ENCODE results near the gene GTF2A1.

GTF2A1 gene

GRCh38 chr14:81219759-81220579 lies 790 bp downstream of the GTF2A1 start:
- Histone ChIP-seq H3K27me3 (ENCODE audit: insufficient read depth, insufficient read length) (no peaks in the 10 kb centered on the region), H3K9ac (ENCODE audit: insufficient read length, low read depth) (peak overlapping the region; percentile 87), H3K9me3 (ENCODE audit: insufficient read depth, low read length) (no peaks in the 10 kb centered on the region), H3K4me1 (ENCODE audit: insufficient read depth, insufficient read length) (no peaks in the 10 kb centered on the region), H3K4me3 (ENCODE audit: insufficient read length, low read depth) (peak overlapping the region; percentile 64), H3K36me3 (ENCODE audit: insufficient read depth, insufficient read length, low read length) (peaks cover 17% of the 10 kb centered on the region)
- DNase-seq (ENCODE audit: low read depth, low spot score): no peak
- TF ChIP-seq YY1 (IDR thresholded peaks at IDR 0.05; ENCODE audit: insufficient read depth, insufficient read length): no peak
- TF ChIP-seq SUZ12 (IDR thresholded peaks at IDR 0.05; ENCODE audit: extremely low read depth, insufficient read depth, insufficient read length): no peak
- TF ChIP-seq ZNF274 (IDR thresholded peaks at IDR 0.05; ENCODE audit: low read depth, low read length): no peak

DNA sequence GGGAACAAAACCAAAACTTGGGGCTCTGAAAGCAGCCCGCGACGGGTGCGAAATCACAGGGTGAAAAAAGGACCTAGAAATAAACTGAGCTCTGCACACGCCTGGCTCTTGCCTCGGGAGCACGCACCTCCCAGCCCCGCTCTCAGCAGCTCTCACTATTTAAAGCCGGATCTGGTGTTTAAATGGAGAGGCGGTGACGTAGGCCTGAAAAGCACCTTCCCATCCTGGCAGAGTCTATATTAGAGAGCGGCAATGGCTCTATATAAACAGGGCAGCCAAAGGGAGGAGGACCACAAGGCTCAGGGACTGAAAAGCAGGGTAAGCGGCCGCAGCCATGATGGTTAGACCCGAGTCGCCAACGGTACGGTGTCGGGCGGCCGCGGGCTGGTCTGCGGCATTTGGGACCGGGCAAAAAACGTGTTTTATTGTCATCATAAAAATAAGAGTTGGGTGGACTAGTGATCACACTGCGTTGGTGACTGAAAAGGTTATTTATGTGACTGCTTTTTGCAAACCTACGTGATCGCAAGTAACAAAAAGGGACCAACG lies 1.5 kb downstream of the GTF2A1 start:
- no peaks in the 10 kb centered on the region for H3K27me3 ChIP-seq (ENCODE audit: insufficient read depth, insufficient read length)
- no peaks in the 10 kb centered on the region for H3K9me3 ChIP-seq (ENCODE audit: insufficient read depth, low read length)
- no peaks in the 10 kb centered on the region for H3K4me1 ChIP-seq (ENCODE audit: insufficient read depth, insufficient read length)
- peak overlapping the region; percentile 87 for H3K9ac ChIP-seq (ENCODE audit: insufficient read length, low read depth)
- peaks cover 21% of the 10 kb centered on the region for H3K36me3 ChIP-seq (ENCODE audit: insufficient read depth, insufficient read length, low read length)
- DNase-seq (ENCODE audit: low read depth, low spot score): peak; percentile 72
- no peak for TF ChIP-seq ZNF274 (IDR thresholded peaks at IDR 0.05; ENCODE audit: low read depth, low read length)
- TF ChIP-seq YY1 (IDR thresholded peaks at IDR 0.05; ENCODE audit: insufficient read depth, insufficient read length): peak; percentile 46
- TF ChIP-seq SUZ12 (IDR thresholded peaks at IDR 0.05; ENCODE audit: extremely low read depth, insufficient read depth, insufficient read length): no peak
- peak overlapping the region; percentile 64 for H3K4me3 ChIP-seq (ENCODE audit: insufficient read length, low read depth)

DNA sequence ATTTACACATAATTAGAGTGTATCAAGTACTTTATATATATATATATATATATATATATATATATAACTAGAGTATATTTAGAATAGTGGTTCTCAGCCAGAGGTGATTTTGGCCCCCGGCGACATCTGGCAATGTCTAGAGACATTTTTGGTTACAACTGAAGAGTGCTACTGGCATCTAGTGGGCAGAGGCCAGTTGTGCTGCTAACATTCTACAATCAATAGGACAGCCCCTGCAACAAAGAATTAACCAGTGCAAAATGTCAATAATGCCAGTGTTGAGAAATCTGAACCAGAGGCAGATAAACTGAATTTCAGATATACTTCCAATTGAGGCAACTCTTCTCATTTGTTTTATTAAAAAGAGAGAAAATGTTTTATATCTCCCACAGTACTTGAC lies 8.9 kb downstream of the GTF2A1 start:
- DNase-seq (ENCODE audit: low read depth, low spot score): no peak
- Histone ChIP-seq H3K36me3 (ENCODE audit: insufficient read depth, insufficient read length, low read length) (peaks cover 50% of the 10 kb centered on the region), H3K9me3 (ENCODE audit: insufficient read depth, low read length) (no peaks in the 10 kb centered on the region), H3K4me1 (ENCODE audit: insufficient read depth, insufficient read length) (no peaks in the 10 kb centered on the region), H3K4me3 (ENCODE audit: insufficient read length, low read depth) (no peak overlapping the region), H3K9ac (ENCODE audit: insufficient read length, low read depth) (no peak overlapping the region), H3K27me3 (ENCODE audit: insufficient read depth, insufficient read length) (no peaks in the 10 kb centered on the region)
- TF ChIP-seq ZNF274 (IDR thresholded peaks at IDR 0.05; ENCODE audit: low read depth, low read length) (no peak), YY1 (IDR thresholded peaks at IDR 0.05; ENCODE audit: insufficient read depth, insufficient read length) (no peak), SUZ12 (IDR thresholded peaks at IDR 0.05; ENCODE audit: extremely low read depth, insufficient read depth, insufficient read length) (no peak)

GRCh38 chr14:81209167-81209836 lies 11.5 kb downstream of the GTF2A1 start:
- H3K4me1 ChIP-seq (ENCODE audit: insufficient read depth, insufficient read length): no peaks in the 10 kb centered on the region
- H3K9ac ChIP-seq (ENCODE audit: insufficient read length, low read depth): no peak overlapping the region
- peaks cover 44% of the 10 kb centered on the region for H3K36me3 ChIP-seq (ENCODE audit: insufficient read depth, insufficient read length, low read length)
- H3K4me3 ChIP-seq (ENCODE audit: insufficient read length, low read depth): no peak overlapping the region
- no peaks in the 10 kb centered on the region for H3K27me3 ChIP-seq (ENCODE audit: insufficient read depth, insufficient read length)
- TF ChIP-seq SUZ12 (IDR thresholded peaks at IDR 0.05; ENCODE audit: extremely low read depth, insufficient read depth, insufficient read length) (no peak), YY1 (IDR thresholded peaks at IDR 0.05; ENCODE audit: insufficient read depth, insufficient read length) (no peak), ZNF274 (IDR thresholded peaks at IDR 0.05; ENCODE audit: low read depth, low read length) (no peak)
- no peak for DNase-seq (ENCODE audit: low read depth, low spot score)
- no peaks in the 10 kb centered on the region for H3K9me3 ChIP-seq (ENCODE audit: insufficient read depth, low read length)

DNA sequence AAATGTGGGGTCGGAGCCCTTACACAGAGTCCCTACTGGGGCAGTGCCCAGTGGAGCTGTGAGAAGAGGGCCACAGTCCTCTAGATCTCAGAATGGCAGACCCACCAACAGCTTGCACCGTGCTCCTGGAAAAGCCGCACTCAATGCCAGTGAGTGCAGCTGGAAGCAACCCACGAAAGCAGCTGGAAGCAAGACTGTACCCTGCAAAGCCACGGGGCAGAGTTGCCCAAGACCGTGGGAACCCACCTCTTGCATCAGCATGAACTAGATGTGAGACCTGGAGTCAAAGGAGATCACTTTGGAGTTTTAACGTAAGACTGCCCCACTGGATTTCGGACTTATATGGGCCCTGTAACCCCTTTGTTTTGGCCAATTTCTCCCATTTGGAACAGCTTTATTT lies 12.3 kb downstream of the GTF2A1 start:
- Histone ChIP-seq H3K9ac (ENCODE audit: insufficient read length, low read depth) (no peak overlapping the region), H3K9me3 (ENCODE audit: insufficient read depth, low read length) (no peaks in the 10 kb centered on the region), H3K4me1 (ENCODE audit: insufficient read depth, insufficient read length) (no peaks in the 10 kb centered on the region), H3K27me3 (ENCODE audit: insufficient read depth, insufficient read length) (no peaks in the 10 kb centered on the region), H3K36me3 (ENCODE audit: insufficient read depth, insufficient read length, low read length) (peaks cover 52% of the 10 kb centered on the region), H3K4me3 (ENCODE audit: insufficient read length, low read depth) (no peak overlapping the region)
- no peak for TF ChIP-seq YY1 (IDR thresholded peaks at IDR 0.05; ENCODE audit: insufficient read depth, insufficient read length)
- no peak for TF ChIP-seq SUZ12 (IDR thresholded peaks at IDR 0.05; ENCODE audit: extremely low read depth, insufficient read depth, insufficient read length)
- no peak for TF ChIP-seq ZNF274 (IDR thresholded peaks at IDR 0.05; ENCODE audit: low read depth, low read length)
- DNase-seq (ENCODE audit: low read depth, low spot score): no peak

- no peak overlapping the region for H3K4me3 ChIP-seq (ENCODE audit: insufficient read length, low read depth)
- peaks cover 60% of the 10 kb centered on the region for H3K36me3 ChIP-seq (ENCODE audit: insufficient read depth, insufficient read length, low read length)
- H3K9ac ChIP-seq (ENCODE audit: insufficient read length, low read depth): no peak overlapping the region
- no peaks in the 10 kb centered on the region for H3K4me1 ChIP-seq (ENCODE audit: insufficient read depth, insufficient read length)
- TF ChIP-seq SUZ12 (IDR thresholded peaks at IDR 0.05; ENCODE audit: extremely low read depth, insufficient read depth, insufficient read length): no peak
- DNase-seq (ENCODE audit: low read depth, low spot score): no peak
- no peaks in the 10 kb centered on the region for H3K9me3 ChIP-seq (ENCODE audit: insufficient read depth, low read length)
- no peaks in the 10 kb centered on the region for H3K27me3 ChIP-seq (ENCODE audit: insufficient read depth, insufficient read length)
Measured at GRCh38 chr14:81206115-81206514, 14.6 kb downstream of the GTF2A1 start.

GRCh38 chr14:81205639-81206038 lies 15.1 kb downstream of the GTF2A1 start:
- Histone ChIP-seq H3K9ac (ENCODE audit: insufficient read length, low read depth) (no peak overlapping the region), H3K4me1 (ENCODE audit: insufficient read depth, insufficient read length) (no peaks in the 10 kb centered on the region), H3K4me3 (ENCODE audit: insufficient read length, low read depth) (no peak overlapping the region), H3K36me3 (ENCODE audit: insufficient read depth, insufficient read length, low read length) (peaks cover 62% of the 10 kb centered on the region), H3K9me3 (ENCODE audit: insufficient read depth, low read length) (no peaks in the 10 kb centered on the region), H3K27me3 (ENCODE audit: insufficient read depth, insufficient read length) (no peaks in the 10 kb centered on the region)
- DNase-seq (ENCODE audit: low read depth, low spot score): no peak
- TF ChIP-seq SUZ12 (IDR thresholded peaks at IDR 0.05; ENCODE audit: extremely low read depth, insufficient read depth, insufficient read length) (no peak), ZNF274 (IDR thresholded peaks at IDR 0.05; ENCODE audit: low read depth, low read length) (no peak), YY1 (IDR thresholded peaks at IDR 0.05; ENCODE audit: insufficient read depth, insufficient read length) (no peak)

Data from NT2/D1 (cell line).